CD14-positive monocyte (primary cell): ENCODE results near the gene CDC16. TPM values are rescaled to one million over a fixed set of nuclear protein-coding genes. Genes with fewer than 3 reads are reported as not detected.

Source experiments
- DNase-seq, 3 donors: peaks; one replicate each; pipeline ENCODE4 v3.0.0-alpha.2; 2011 to 2022
- H2AFZ ChIP-seq: 2 replicates; pipeline ENCODE4 v1.6.0; 2012; ENCODE audit warnings: mild to moderate bottlenecking, low read depth, low read length, inconsistent platforms; ENCODE audit not compliant: insufficient read depth, poor library complexity, severe bottlenecking
- H3K27ac ChIP-seq, 2 donors: 1 replicate in 1 of 2; 2 replicates in 1 of 2; pipeline ENCODE4 v1.5.1; 2012 to 2013; ENCODE audit warnings: low read length in 2 of 2, control low read depth in 1 of 2, inconsistent platforms in 1 of 2, low read depth in 1 of 2, mild to moderate bottlenecking in 1 of 2
- H3K27me3 ChIP-seq, 2 donors: one replicate each; pipeline versions ENCODE4 v1.6.0 to v1.6.1; 2011 to 2013; ENCODE audit warnings: low read length in 2 of 2; ENCODE audit not compliant: control insufficient read depth in 2 of 2, insufficient read depth in 2 of 2
- H3K36me3 ChIP-seq, 2 donors: replicated peaks in 1 of 2; 1 replicate in 1 of 2; 2 replicates in 1 of 2; pipeline versions ENCODE4 v1.5.1 to v1.6.1; 2012 to 2013; ENCODE audit warnings: low read length in 2 of 2, control low read depth in 1 of 2, inconsistent platforms in 1 of 2, mild to moderate bottlenecking in 1 of 2; ENCODE audit not compliant: insufficient read depth in 2 of 2, control insufficient read depth in 1 of 2
- H3K4me1 ChIP-seq, 2 donors: 1 replicate in 1 of 2; 2 replicates in 1 of 2; pipeline versions ENCODE4 v1.5.1 to v1.6.1; 2012 to 2013; ENCODE audit warnings: low read length in 2 of 2, control low read depth in 1 of 2, inconsistent platforms in 1 of 2, mild to moderate bottlenecking in 1 of 2, moderate library complexity in 1 of 2; ENCODE audit not compliant: insufficient read depth in 2 of 2, control insufficient read depth in 1 of 2
- H3K4me2 ChIP-seq: replicated peaks from 2 replicates; pipeline ENCODE3; 2012; ENCODE audit warnings: low read length, moderate library complexity, mild to moderate bottlenecking; ENCODE audit not compliant: poor library complexity, severe bottlenecking; ENCODE audit errors: extremely low read depth
- H3K4me3 ChIP-seq, 3 experiments: fragments of 200-600 bp in 1 of 3; sonication (generic) in 1 of 3; replicated peaks in 1 of 3; 1 replicate in 2 of 3; 2 replicates in 1 of 3; pipeline ENCODE4 v1.5.1; 2011 to 2013; ENCODE audit warnings: low read length in 3 of 3, mild to moderate bottlenecking in 3 of 3, control low read depth in 2 of 3, low read depth in 2 of 3, inconsistent platforms in 1 of 3, moderate library complexity in 1 of 3
- H3K79me2 ChIP-seq: 2 replicates; pipeline ENCODE4 v1.6.0; 2012; ENCODE audit warnings: mild to moderate bottlenecking, control low read depth, inconsistent platforms, low read length, moderate library complexity; ENCODE audit not compliant: insufficient read depth
- H3K9ac ChIP-seq: 2 replicates; pipeline ENCODE4 v1.6.0; 2017; ENCODE audit warnings: low read length, mild to moderate bottlenecking; ENCODE audit not compliant: insufficient read depth, poor library complexity, severe bottlenecking
- H3K9me3 ChIP-seq, 2 donors: replicated peaks in 1 of 2; 1 replicate in 1 of 2; 2 replicates in 1 of 2; pipeline versions ENCODE4 v1.5.1 to v1.6.1; 2012 to 2013; ENCODE audit warnings: low read length in 2 of 2, control low read depth in 1 of 2; ENCODE audit not compliant: control insufficient read depth in 1 of 2, insufficient read depth in 1 of 2
- H4K20me1 ChIP-seq: 2 replicates; pipeline ENCODE4 v1.6.0; 2012; ENCODE audit warnings: mild to moderate bottlenecking, low read length, control low read depth, moderate library complexity; ENCODE audit not compliant: insufficient read depth
- H3K27ac Mint-ChIP-seq, 7 donors: one replicate each; pipeline ENCODE4 v1.8.0; 2020; ENCODE audit warnings: mild to moderate bottlenecking in 7 of 7, mixed read lengths in 7 of 7, moderate library complexity in 6 of 7, inconsistent platforms in 2 of 7
- H3K27me3 Mint-ChIP-seq, 3 donors: one replicate each; pipeline ENCODE4 v1.8.0; 2021 to 2022; ENCODE audit warnings: low read depth in 3 of 3, mild to moderate bottlenecking in 3 of 3, mixed read lengths in 3 of 3, moderate library complexity in 3 of 3, inconsistent platforms in 1 of 3
- H3K36me3 Mint-ChIP-seq, 2 donors: one replicate each; pipeline ENCODE4 v1.8.0; 2020; ENCODE audit warnings: mixed read lengths in 2 of 2, inconsistent platforms in 1 of 2, mild to moderate bottlenecking in 1 of 2
- H3K4me1 Mint-ChIP-seq: one replicate; pipeline ENCODE4 v1.8.0; 2020; ENCODE audit warnings: mild to moderate bottlenecking, mixed read lengths
- H3K4me3 Mint-ChIP-seq, 2 donors: one replicate each; pipeline ENCODE4 v1.8.0; 2020; ENCODE audit warnings: mild to moderate bottlenecking in 2 of 2, mixed read lengths in 2 of 2, moderate library complexity in 1 of 2
- H3K9me3 Mint-ChIP-seq, 7 donors: one replicate each; pipeline ENCODE4 v1.8.0; 2020 to 2022; ENCODE audit warnings: mixed read lengths in 7 of 7, mild to moderate bottlenecking in 6 of 7, moderate library complexity in 6 of 7, inconsistent platforms in 2 of 7
- CTCF ChIP-seq: fragments of 200-600 bp; IDR thresholded peaks from one replicate; pipeline ENCODE4 v1.8.0; 2022; ENCODE audit warnings: antibody characterized with exemption, mild to moderate bottlenecking
- WGBS: methylation state at CpG from one replicate; pipeline ENCODE4 v1.1.5; 2013; ENCODE audit warnings: missing lambda C conversion rate; ENCODE audit not compliant: insufficient coverage; 5-methylcytosine and 5-hydroxymethylcytosine counted together
- intact Hi-C, 2 donors: fragments of 100-400 bp; cut with micrococcal nuclease; formaldehyde crosslinking; loops; one replicate each; pipeline versions ENCODE4 v1.15.0 to v1.15.1; 2023
- polyA plus RNA-seq, 3 donors: library from polyadenylated mRNA; depleted of rRNA in 1 of 3; unstranded in 2 of 3; stranded (reverse) in 1 of 3; fragments of 300-500 nt in 2 of 3; fragments of >200 nt in 1 of 3; fragmentation: Illumina TruSeq in 2 of 3; gene quantifications; 1 replicate in 2 of 3; 2 replicates in 1 of 3; pipeline ENCODE4 v1.2.3, GENCODE V29; 2012 to 2021

Gene CDC16
- polyA plus RNA-seq, 3 donors: 15.6 to 72.1 (median 21.1) TPM

GRCh38 chr13:114279146-114279545 is 44.4 kb downstream of the CDC16 start:
- H3K27ac Mint-ChIP-seq: no peak overlapping the region
- Histone ChIP-seq H2AFZ (no peak overlapping the region), H3K9ac (no peak overlapping the region), H3K27me3 (no peaks in the 10 kb centered on the region), H4K20me1 (peaks cover 11% of the 10 kb centered on the region), H3K27ac (peak overlapping the region in 1 of 2 donors; percentile 36), H3K4me1 (peaks cover 14 to 27% of the 10 kb centered on the region in 2 donors), H3K79me2 (peaks cover 21% of the 10 kb centered on the region), H3K4me2 (no peak overlapping the region), H3K9me3 (no peaks in the 10 kb centered on the region), H3K4me3 (no peak overlapping the region), H3K36me3 (peaks cover 0 to 36% of the 10 kb centered on the region in 2 donors)
- intact Hi-C loops: no loop called here
- no peak for TF ChIP-seq CTCF
- no peak overlapping the region for H3K4me3 Mint-ChIP-seq
- DNase-seq: no peak
- WGBS: 100% methylated on average over 1 of the region's 4 CpGs
- H3K27me3 Mint-ChIP-seq: peaks cover 0 to 3% (median 2%) of the 10 kb centered on the region in 3 donors
- H3K9me3 Mint-ChIP-seq: no peaks in the 10 kb centered on the region
- H3K36me3 Mint-ChIP-seq: peaks cover 21 to 28% of the 10 kb centered on the region in 2 donors
- peaks cover 40% of the 10 kb centered on the region for H3K4me1 Mint-ChIP-seq

GRCh38 chr13:114279758-114280355 is 45.2 kb downstream of the CDC16 start:
- peaks cover 0 to 34% of the 10 kb centered on the region in 2 donors for H3K36me3 ChIP-seq
- intact Hi-C loops: no loop called here
- H4K20me1 ChIP-seq: peaks cover 14% of the 10 kb centered on the region
- H3K27ac Mint-ChIP-seq: peak overlapping the region in 5 of 7 donors; percentile 10 to 67 (median 31)
- no peaks in the 10 kb centered on the region for H3K9me3 ChIP-seq
- H2AFZ ChIP-seq: no peak overlapping the region
- no peak overlapping the region for H3K4me3 ChIP-seq
- H3K9ac ChIP-seq: no peak overlapping the region
- H3K79me2 ChIP-seq: peaks cover 28% of the 10 kb centered on the region
- H3K27me3 ChIP-seq: no peaks in the 10 kb centered on the region
- TF ChIP-seq CTCF: no peak
- H3K27ac ChIP-seq: peak overlapping the region in 1 of 2 donors; percentile 36
- WGBS: no CpG with 5 or more reads among the region's 2 CpGs
- H3K4me3 Mint-ChIP-seq: no peak overlapping the region
- H3K4me2 ChIP-seq: no peak overlapping the region
- no peak for DNase-seq
- H3K4me1 Mint-ChIP-seq: peaks cover 35% of the 10 kb centered on the region
- peaks cover 21 to 31% of the 10 kb centered on the region in 2 donors for H3K36me3 Mint-ChIP-seq
- H3K27me3 Mint-ChIP-seq: peaks cover 0 to 3% (median 2%) of the 10 kb centered on the region in 3 donors
- H3K9me3 Mint-ChIP-seq: no peaks in the 10 kb centered on the region
- H3K4me1 ChIP-seq: peaks cover 14 to 24% of the 10 kb centered on the region in 2 donors
